HG02623 (cell line): ENCODE data around the gene CCNYL1.
"Not testable (repeated sequence)": the region's sequence is repeated elsewhere in the genome, so short reads cannot be mapped to it uniquely, and the experiment has no call there.

Experiments
- ATAC-seq: cut with Tn5 transposase; IDR thresholded peaks from one replicate; pipeline ENCODE4 v1.9.1; 2021; ENCODE audit warnings: moderate library complexity; ENCODE audit not compliant: unreplicated experiment

The CCNYL1 gene

DNA sequence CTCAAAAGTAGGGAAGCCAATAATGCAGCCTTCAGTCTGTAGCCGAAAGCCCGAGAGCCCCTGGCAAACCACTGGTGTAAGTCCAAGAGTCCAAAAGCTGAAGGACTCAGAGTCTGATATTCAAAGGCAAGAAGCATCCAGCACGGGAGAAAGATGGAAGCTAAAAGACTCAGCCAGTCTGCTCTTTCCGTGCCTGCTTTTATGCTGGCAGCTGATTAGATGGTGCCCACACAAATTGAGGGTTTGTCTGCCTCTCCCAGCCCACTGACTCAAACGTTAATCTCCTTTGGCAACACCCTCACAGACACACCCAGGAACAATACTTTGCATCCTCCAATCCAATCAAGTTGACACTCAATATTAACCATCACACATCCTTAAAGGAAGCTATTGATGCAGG is 14.5 kb upstream of the CCNYL1 start:
- not testable (repeated sequence) for ATAC-seq

DNA sequence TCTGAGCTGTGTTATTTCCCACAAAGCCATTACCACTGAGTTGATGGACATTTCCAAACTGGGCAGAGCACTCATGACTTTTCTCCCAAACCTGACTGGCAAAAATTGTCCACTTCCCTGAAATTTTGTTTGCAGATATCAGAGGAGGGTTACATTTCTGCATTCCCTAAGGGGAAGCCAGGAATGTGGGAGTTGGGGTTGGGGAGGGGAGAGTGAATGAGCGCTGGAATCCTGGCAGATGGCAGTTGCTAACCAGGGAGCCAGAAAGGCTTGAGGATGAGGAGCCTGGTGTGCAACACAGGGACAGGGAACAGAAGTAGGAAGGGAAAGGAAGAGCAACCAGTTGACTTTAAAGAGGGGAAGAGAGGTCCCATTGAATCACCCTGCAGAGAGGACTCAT is 14.0 kb upstream of the CCNYL1 start:
- ATAC-seq = no peak

DNA sequence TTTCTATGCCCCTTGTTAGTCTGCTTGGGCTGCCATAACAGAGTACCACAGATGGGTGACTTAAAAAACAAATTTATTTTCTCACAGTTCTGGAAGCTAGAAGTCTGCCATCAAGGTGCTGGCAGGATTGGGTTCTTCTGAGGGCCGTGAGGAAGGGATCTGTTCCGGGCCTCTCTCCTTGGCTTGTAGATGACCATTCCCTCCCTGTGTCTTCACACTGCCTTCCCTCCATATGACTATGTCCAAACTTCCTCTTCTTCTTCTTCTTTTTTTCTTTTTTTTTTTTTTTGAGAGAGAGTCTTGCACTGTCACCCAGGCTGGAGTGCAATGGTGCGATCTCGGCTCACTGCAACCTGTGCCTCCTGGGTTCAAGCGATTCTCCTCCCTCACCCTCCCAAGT is 13.1 kb upstream of the CCNYL1 start:
- ATAC-seq = no peak

DNA sequence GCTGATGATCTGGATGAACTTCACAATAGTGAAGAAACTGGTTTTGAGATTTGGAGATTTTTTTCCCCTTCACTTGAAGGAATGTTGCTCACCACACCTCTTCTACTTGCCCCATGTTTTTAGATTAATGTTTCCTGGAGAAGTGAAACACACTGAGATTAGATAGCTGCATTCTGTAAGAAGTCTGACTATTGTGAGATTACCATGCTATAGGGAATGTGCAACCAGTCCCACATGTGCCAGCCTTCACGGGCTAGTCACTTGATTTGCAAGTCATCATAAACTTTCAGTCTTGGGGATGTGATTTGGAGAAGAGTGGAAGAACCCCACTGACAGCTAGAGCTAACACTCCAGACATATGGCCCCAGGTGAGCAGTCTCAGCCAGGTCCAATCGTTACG is 7.4 kb upstream of the CCNYL1 start:
- ATAC-seq = no peak

DNA sequence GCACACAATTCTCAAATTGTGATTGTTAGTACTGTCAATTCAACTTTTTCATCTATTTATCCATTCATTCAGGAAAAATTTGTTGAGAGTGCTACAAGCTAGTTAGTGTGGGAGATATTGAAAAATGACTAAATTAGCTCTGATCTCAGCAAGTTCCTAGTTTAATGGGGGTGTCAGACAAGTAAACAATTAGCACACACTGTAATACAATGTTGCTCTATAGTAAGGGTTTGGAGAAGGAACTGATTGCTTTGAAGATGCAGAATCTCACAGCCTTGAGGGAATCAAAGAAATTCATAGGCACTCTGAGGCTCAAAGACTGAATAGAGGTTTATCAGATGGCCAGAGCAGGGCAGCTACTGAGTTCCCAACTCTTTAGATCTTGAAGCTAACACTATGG is 6.8 kb upstream of the CCNYL1 start:
- no peak for ATAC-seq

DNA sequence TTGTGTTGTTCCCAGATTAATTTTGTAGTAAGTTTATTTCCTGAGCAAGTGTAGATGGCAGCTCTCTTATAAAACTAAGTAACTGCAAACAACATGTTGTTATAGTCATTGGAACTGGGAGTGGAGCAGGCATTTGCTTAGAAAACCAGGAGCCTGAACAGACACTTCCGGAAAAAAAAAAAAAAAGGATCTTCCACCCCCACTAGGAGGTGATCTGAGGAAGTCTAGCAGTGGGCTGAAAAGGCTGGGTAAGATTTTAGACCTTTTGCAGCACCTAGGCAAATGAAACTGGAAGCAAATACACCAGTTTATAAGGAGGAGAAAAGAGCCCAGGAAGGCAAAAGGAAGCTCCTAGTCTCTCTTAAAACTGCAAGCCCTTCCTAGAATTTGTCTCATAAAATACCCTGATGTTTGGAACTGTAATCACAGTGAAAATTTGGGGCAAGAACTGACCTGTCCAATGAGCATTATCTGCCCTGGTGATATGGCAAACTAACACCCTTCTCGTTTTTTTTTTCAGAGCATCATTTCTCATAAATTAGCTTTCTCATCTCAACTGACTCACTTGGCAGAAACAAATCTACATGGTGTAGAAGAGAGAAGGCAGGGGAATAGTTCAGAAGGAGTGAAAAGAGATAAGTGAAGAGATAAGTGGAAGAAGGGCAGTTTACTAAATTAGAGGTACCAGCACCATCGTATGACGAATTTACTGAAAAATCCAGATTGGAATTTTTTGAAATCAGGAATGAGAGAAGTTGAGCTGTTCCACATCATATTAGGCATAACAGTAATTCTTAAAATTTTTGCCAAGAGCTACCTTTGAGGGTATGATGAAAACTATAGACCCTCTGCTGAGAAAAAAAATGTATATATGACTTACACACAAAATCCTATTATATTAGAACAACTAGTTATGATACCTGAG is 4.2 kb upstream of the CCNYL1 start:
- no peak for ATAC-seq

DNA sequence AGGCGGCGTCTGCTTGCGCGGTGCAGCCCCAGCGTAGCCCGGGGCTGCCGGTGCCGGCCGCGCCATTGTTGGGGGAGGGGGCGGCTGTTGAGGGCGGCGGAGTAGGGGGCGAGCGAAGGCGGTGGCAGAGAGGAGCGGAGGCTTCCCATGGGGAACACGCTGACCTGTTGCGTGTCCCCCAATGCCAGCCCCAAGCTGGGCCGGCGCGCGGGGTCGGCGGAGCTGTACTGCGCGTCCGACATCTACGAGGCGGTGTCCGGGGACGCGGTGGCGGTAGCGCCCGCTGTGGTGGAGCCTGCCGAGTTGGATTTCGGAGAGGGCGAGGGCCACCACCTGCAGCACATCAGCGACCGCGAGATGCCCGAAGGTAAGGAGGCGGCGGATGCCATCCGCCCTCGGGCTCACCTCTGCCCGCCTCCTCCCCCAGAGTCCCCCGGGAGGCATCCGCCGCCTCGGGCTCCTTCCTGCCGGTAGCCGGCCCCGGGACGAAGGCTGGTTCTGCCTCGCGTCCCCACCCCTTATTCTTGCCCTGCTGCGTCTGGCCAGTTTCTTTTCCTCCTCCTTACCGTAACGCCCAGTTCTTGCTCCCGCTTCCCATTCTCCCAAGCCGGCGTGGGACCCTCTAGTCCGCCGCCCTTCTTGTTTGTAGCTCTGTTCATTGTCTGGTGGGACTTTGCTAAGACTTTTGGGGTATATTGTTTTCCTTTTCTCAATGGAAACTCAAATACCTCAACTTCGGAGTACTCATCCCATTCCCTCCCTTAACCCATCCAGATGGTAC is 500 bp downstream of the CCNYL1 start:
- peak; percentile 17 for ATAC-seq

DNA sequence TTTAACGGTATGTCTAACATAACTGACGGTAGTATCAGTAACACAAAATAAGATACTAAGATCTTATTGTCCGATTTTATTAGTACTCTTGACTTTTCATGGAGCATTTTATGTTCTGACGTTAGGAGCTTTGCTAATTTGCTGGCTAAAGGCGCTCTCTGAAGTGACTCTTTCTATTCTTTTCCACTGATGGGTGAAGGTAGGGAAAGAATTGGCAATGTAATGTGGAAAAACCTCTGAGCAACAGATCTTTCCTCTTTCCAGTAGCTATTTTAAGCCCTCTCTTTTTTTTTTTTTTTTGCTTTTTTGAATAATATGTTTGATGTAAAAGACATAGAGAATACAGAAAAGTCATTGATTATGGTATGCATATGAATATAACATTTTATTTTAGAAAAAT is 4.6 kb downstream of the CCNYL1 start:
- ATAC-seq = no peak

DNA sequence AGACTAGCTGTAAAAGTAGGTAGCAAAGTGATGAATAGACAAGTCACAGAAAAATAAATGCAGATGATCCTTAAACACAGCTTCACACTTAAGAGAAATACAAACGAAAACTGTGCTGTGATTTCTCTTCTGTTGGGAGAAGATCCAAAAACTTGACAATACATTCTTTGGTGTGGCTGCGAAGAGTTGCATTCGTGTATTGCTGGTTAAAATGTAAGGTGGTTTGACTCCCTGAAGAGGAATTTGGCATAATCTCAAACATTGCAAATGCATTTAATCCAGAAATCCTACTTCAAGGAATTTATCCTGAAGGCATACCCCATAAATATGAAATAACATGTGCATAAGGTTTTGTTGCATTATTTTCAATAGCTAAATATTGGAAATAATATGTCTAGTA is 7.1 kb downstream of the CCNYL1 start:
- ATAC-seq = no peak

DNA sequence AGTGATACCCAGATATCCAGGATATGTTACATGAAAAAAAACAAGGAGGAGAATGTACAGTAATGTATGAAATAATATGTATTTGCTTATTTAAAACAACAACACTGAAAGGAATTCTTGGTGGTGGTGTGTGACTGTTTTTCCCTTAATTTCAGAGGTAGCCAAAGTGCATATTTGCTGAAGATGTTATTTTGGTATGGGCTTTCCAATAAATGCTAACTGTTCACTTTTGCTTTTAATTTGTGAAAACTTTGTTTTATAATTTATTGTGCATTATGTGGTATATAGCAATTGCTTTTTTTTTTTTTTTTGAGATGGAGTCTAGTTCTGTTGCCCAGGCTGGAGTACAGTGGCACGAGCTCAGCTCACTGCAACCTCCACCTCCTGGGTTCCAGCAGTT is 7.6 kb downstream of the CCNYL1 start:
- ATAC-seq = no peak

DNA sequence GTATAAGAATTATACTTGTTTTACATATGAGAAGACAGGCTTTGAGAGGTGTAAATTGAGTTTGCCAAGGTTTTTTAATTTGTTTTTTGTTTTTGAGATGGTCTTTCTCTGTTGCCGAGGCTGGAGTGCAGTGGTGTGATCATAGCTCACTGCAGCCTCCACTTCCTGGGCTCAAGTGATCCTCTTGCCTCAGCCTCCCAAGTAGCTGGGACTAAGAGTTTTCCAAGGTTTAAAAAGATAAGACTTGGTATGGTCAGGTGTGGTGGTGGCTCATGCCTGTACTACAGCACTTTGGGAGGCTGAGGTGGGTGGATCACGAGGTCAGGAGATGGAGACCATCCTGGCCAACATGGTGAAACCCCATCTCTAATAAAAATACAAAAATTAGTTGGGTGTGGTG is 8.2 kb downstream of the CCNYL1 start:
- ATAC-seq = not testable (repeated sequence)

DNA sequence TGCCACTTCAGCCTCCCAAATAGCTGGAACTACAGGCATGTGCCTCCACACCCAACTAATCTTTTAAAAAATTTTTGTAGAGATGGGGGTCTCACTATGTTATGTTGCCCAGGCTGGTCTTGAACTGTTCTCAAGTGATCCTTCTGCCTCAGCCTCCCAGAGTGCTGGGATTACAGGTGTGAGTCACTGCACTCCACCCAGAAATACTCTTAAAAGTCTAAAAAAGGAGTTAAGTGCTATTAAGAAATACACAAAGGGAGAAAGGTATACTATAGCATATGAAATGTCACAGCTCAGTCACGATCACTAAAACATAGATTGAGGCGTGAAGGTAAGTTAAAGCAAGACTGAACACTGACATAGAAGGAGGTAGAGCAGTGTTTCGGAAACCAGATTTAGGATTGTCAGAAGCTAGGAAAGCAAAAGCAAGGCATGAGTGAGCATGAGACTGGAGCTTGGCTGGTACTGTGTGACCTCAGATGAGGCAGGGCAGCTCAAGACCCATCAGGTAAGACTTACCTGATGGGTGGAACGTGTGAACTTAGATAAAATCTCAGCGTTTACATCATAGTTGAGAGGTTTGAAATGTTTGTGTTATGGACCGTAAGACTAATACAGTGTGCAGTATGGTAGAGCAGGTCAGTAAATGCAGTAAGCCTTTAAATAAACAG is 9.2 kb downstream of the CCNYL1 start:
- ATAC-seq = no peak

DNA sequence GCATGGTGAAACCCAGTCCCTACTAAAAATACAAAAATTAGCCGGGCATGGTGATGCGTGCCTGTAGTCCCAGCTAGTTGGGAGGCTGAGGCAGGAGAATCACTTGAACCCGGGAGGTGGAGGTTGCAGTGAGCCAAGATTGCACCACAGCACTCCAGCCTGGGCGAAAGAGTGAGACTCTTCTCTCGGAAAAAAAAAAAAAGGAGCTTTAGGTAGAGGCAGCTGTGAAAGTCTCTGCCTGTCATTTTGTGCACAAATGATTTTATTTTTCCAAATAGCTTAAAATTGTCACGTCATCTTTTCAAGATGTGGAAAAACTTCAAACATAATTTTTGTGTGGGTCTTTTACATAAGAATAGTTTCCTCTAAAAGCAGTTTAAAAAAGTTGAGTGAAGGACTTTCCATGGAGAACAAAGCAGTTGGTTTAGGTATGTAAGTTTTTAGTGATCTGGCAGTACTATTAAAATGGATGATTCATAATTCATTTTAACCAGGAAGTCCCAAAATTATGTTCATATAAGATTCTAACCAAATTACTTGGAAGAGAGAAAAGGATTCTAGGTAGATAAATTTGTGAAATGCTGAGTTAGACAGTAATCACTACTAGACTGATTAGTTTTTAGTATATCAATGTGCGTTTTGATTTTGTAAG is 11.5 kb downstream of the CCNYL1 start:
- ATAC-seq = no peak

DNA sequence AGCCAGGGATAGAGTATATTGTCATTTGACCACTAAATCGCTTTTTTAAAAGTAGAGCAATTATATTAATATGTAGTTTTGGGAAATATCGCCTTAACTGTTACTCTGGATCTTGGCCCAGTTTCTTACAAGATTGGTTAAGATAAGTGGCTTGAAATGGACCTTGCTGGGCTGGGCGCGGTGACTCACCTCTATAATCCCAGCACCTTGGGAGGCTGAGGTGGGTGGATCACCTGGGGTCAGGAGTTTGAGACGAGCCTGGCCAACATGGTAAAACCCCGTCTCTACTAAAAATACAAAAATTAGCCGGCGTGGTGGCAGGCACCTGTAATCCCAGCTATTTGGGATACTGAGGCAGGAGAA is 12.0 kb downstream of the CCNYL1 start:
- ATAC-seq = not testable (repeated sequence)

DNA sequence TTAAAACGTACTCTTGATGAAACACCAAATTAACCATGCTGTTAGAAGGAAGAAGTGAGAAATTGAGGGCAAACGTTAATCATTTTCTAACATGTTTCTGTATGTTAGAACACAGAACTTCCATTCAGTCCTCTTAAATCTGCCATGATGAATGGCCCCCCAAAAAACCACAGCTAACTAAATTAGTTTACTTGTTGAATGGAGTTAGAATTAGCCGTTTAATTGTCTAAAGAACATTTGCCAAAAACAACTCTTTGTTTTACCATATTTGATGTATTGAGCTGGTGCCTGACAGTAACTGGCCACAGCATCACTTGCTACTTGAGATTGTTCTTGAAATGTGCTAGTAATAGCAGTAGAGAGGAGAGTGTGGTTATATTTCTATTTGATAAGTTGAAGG is 12.7 kb downstream of the CCNYL1 start:
- ATAC-seq = no peak

DNA sequence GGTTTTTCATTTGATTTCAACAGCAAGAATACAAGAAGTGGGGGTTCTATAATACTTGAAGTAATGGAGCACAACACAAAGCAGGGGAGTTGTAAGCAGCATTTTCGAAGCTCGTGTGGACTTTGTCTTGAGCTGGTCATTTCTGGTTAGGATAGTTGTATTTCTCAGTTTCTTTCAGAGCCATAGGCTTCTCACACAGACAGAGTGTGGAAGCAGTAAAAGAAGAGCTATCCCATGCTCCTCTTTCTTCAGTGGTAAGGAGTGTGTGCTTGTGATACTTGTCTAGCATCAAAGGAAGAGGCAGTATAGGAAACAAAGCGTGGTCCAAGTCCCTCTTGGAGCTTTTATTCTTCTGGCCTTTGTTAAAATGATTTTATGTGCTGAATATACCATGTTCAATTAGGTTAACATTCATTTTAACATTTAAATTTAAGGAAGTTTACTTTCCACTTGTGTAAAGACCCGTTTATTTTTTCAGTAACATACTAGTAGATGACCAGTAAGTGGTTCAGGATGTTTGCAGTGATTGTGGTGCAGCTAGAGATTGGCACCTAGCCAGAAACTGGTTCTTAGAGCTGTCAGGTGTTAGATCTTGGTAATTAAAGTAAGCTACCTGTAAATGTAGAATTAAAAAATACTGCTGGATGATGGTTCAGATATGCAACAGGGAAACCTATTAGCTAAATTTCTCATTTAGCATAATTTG is 14.6 kb downstream of the CCNYL1 start:
- ATAC-seq = no peak

DNA sequence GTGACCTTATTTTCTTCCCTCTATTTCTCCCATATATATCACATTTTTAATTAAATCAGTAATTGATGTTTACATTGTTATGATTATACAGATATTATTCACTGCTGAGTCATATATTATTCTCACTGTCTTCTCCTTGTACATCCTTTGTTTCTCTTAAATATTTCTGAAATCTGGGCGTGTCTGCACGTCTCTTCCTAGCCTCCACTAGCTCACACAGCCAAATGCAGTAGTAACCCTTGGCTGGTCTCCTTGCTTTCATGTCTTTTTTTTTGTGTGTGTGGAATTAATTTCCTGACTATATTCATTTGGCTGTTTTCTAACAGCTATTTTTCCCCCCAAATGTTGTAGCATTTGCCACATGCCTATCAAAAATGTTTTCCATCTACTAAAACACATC is 15.8 kb downstream of the CCNYL1 start:
- ATAC-seq = no peak

DNA sequence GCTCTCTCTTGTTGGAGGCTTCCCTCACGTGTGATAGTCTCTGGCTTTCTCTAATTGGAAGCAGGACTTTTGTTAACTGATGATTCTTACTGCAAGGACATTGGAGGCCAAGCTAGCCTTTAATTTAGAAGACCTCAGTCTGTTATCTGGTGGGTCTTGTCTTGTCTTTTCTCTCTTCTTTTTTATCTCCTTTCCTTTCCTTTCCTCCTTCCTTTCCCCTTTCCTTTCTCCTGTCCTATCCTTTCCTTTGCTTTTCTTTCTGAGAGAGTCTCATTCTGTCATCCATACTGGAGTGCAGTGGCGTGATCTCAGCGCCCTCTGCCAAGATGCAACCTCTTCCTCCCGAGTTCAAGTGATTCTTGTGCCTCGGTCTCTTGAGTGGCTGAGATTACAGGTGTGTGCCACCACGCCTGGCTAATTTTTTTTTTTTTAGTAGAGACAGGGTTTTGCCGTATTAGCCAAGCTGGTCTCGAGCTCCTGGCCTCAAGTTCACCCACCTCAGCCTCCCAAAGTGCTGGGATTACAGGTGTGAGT is 18.1 kb downstream of the CCNYL1 start:
- no peak for ATAC-seq

DNA sequence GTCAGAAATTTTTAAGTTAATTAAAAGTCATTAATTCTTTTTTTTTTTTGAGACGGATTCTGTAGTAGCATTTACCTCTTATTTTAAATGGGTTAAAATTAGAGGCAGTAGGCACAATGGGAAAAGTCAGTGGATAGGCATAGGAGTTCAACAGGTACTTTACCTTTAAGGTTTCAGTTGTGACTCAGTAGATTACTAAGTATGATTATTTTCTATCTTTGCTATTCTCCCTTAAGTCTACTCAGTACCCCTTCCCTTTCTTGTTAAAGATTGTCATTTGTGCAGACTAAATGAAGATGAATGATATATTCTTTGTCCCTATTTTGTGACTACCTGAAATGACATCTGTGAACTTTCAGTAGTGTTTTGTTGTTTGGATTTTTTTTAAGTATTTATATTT is 19.7 kb downstream of the CCNYL1 start:
- no peak for ATAC-seq

DNA sequence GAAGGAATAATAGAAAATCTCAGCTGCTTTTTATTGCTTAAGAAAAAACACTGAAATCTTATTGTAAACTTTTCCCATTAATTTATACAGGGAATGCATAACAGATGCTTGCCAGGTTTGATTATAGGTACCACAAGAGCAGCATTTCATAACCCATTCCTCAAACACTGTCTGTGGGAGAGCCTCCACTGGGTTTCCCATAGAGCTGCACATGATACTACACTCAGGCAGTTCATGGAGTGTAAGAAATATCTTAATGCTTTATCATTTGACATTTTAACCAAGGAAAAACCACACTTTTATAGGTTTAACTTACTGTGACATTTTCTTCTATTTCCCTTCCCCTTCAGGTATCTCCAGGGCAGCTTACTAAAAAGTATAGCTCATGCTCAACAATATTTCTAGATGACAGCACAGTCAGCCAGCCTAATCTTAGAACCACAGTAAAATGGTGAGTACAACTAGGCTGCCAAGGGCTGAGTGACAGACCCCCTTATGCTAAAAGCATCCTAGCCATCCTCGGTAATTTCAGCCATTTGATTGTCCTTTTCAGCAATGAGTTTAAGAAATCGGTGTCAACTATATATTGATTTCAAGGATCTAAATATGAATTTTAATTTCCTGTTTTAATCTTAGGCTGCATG is 22.3 kb downstream of the CCNYL1 start:
- no peak for ATAC-seq
